HepG2 (cell line): ENCODE results near the gene PAXX. TPM values are rescaled to one million over a fixed set of nuclear protein-coding genes. Genes with fewer than 3 reads are reported as not detected.

Source experiments
- DRAP1 ChIP-seq: IDR thresholded peaks from 2 replicates; pipeline ENCODE4 v1.6.1; 2016; ENCODE audit warnings: missing genetic modification reagents, missing compliant biosample characterization
- GPN1 ChIP-seq: sonication (generic); formaldehyde crosslinking; IDR thresholded peaks from 2 replicates; pipeline ENCODE4 v1.5.1; 2020; ENCODE audit warnings: missing genetic modification reagents, borderline replicate concordance
- HNRNPK ChIP-seq: fragments of 200-400 bp; formaldehyde crosslinking; IDR thresholded peaks from 2 replicates; pipeline ENCODE4 v1.6.1; 2018; ENCODE audit warnings: low read length, low read depth, moderate library complexity, mild to moderate bottlenecking; ENCODE audit not compliant: poor library complexity, severe bottlenecking
- PHF20 ChIP-seq: sonication (generic); formaldehyde crosslinking; IDR thresholded peaks from 2 replicates; pipeline ENCODE4 v1.5.0; 2020; ENCODE audit warnings: mild to moderate bottlenecking, missing genetic modification reagents
- RFX1 ChIP-seq: fragments of 450-650 bp; IDR thresholded peaks from 2 replicates; pipeline ENCODE4 v1.6.1; 2017
- STAT6 ChIP-seq: sonication (generic); formaldehyde crosslinking; IDR thresholded peaks from 2 replicates; pipeline ENCODE4 v1.4.0; 2020; ENCODE audit warnings: missing genetic modification reagents, mild to moderate bottlenecking, borderline replicate concordance
- THRA ChIP-seq: sonication (generic); formaldehyde crosslinking; IDR thresholded peaks from 2 replicates; pipeline ENCODE4 v1.4.0; 2020; ENCODE audit warnings: missing genetic modification reagents, borderline replicate concordance
- ZEB1 ChIP-seq: IDR thresholded peaks from 2 replicates; pipeline ENCODE4 v1.6.1; 2012; ENCODE audit warnings: mild to moderate bottlenecking, low read depth, inconsistent platforms; ENCODE audit not compliant: insufficient replicate concordance
- ZFP91 ChIP-seq: sonication (generic); formaldehyde crosslinking; IDR thresholded peaks from 2 replicates; pipeline ENCODE4 v1.9.0; 2022; ENCODE audit warnings: missing genetic modification reagents, mild to moderate bottlenecking, borderline replicate concordance
- polyA plus RNA-seq, 8 experiments: library from polyadenylated mRNA; depleted of rRNA in 3 of 8; stranded (reverse) in 7 of 8; unstranded in 1 of 8; fragments of >200 nt; fragmentation: Illumina TruSeq in 4 of 8; extraction: Trizol in 4 of 8; gene quantifications; 2 replicates each; pipeline versions ENCODE4 v1.2.1 to v1.2.3, GENCODE V29; 2011 to 2016; ENCODE audit warnings: low read depth in 4 of 8, missing spikeins in 1 of 8, mixed read lengths in 1 of 8; ENCODE audit not compliant: insufficient read depth in 1 of 8
- total RNA-seq, 5 experiments: library from RNA; depleted of rRNA; stranded (reverse); fragments of >200 nt; fragmentation: Illumina TruSeq; extraction: Trizol; gene quantifications; 2 replicates each; pipeline ENCODE4 v1.2.3, GENCODE V29; 2016; ENCODE audit warnings: low read depth in 1 of 5

PAXX gene
- total and polyA plus RNA-seq, 2 of the 13 experiments (the other 11 are each of a cell fraction or from before 2014, with no cell fraction given), result 14.0 to 31.9 TPM

GRCh38 chr9:136960212-136960937 is 31.8 kb upstream of the PAXX start (continued):
- TF ChIP-seq ZFP91 (CRISPR knock-in tag), result no peak
- no peak for TF ChIP-seq HNRNPK
- TF ChIP-seq GPN1 (CRISPR knock-in tag), result no peak
- TF ChIP-seq PHF20 (CRISPR knock-in tag), result no peak
- TF ChIP-seq DRAP1 (CRISPR knock-in tag), result no peak
- no peak for TF ChIP-seq STAT6 (CRISPR knock-in tag)
- no peak for TF ChIP-seq RFX1
- TF ChIP-seq THRA (CRISPR knock-in tag), result no peak
- no peak for TF ChIP-seq ZEB1
